ENCODE data around the gene DNASE1L2.

- no peak for TF ChIP-seq CTCF (conservative IDR thresholded peaks at IDR 0.05)
- no peak for TF ChIP-seq ZFX (IDR thresholded peaks at IDR 0.05)
These were observed 24.0 kb downstream of the DNASE1L2 start for GRCh38 chr16:2260250-2260649.

Data from C4-2B (cell line).